OCI-LY3 (cell line): ENCODE results near the gene GUCY1A2.

ENCODE experiments used
- EZH2phosphoT487 ChIP-seq: fragments of 200-600 bp; shearing (Covaris generic); IDR thresholded peaks from 2 replicates; pipeline ENCODE4 v1.6.1; 2018; ENCODE audit warnings: antibody characterized with exemption, mixed run types, low read depth
- TF ChIP-seq, protein P1 (sequence below): fragments of 200-600, 300-600 bp; sonication (generic); IDR thresholded peaks from 2 replicates; pipeline ENCODE4 v1.5.1; 2014; ENCODE audit warnings: antibody characterized with exemption, low read length, low read depth

DNA sequence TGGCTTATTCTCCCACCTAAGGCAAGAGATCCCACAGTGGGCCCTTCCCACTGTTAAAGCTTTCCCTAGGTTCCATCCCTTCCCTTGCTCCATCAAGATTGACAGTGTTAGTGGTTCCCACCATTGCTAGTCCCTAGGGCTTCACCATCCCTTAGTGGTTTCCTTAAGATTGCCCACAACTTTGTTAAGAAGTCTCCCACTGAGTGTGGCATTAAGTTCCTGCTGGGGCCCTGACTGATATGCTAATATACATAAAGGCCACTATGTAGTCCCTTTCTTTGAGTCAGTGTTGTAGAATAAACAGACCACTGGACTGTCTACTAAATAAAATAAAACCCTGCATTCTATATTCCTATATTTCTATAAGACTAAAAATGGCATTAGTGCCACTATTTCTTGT is 176.1 kb downstream of the GUCY1A2 start:
- TF ChIP-seq, protein P1, sequence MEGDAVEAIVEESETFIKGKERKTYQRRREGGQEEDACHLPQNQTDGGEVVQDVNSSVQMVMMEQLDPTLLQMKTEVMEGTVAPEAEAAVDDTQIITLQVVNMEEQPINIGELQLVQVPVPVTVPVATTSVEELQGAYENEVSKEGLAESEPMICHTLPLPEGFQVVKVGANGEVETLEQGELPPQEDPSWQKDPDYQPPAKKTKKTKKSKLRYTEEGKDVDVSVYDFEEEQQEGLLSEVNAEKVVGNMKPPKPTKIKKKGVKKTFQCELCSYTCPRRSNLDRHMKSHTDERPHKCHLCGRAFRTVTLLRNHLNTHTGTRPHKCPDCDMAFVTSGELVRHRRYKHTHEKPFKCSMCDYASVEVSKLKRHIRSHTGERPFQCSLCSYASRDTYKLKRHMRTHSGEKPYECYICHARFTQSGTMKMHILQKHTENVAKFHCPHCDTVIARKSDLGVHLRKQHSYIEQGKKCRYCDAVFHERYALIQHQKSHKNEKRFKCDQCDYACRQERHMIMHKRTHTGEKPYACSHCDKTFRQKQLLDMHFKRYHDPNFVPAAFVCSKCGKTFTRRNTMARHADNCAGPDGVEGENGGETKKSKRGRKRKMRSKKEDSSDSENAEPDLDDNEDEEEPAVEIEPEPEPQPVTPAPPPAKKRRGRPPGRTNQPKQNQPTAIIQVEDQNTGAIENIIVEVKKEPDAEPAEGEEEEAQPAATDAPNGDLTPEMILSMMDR = no peak
- no peak for TF ChIP-seq EZH2phosphoT487
